Measurements from ENCODE around the gene ARHGEF17. TPM values are rescaled to one million over a fixed set of nuclear protein-coding genes. Genes with fewer than 3 reads are reported as not detected.

ARHGEF17 gene
- total and polyA plus RNA-seq, 4 experiments from 2014 or later = 0.23 TPM; not detected in 3

DNA sequence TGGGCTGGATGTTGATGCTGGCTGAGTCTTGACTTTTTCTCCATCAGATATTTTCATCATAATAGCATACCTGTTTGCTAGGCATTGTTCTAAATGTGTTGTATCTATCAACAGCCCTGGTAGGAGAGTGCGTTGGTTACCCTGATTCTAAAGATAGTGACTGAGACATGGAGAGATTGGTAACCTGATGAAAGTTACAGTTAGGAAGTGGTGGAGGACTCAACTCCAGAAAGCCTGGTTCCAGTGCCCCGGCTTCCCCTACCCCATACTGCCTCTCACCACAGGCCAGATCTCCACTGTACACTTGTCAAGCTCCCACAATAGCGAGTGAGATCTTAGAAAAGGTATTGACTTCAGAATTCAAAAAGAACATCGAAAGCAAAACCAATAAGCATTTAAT lies 45.3 kb downstream of the ARHGEF17 start:
- Mint-ChIP-seq H3K9me3 (peaks cover 0 to 2% (median 0%) of the 10 kb centered on the region in 8 donors), H3K27me3 (no peaks in the 10 kb centered on the region), H3K36me3 (no peaks in the 10 kb centered on the region), H3K4me1 (peaks cover 0 to 6% (median 2%) of the 10 kb centered on the region in 4 donors), H3K27ac (peak overlapping the region in 4 of 7 donors; percentile 19 to 74 (median 30)), H3K4me3 (no peak overlapping the region)
- Histone ChIP-seq H3K36me3 (ENCODE audit: insufficient read depth, low read length) (no peaks in the 10 kb centered on the region), H3K4me1 (ENCODE audit: insufficient read depth, low read length) (no peaks in the 10 kb centered on the region), H3K27ac (ENCODE audit: low read depth, low read length) (no peak overlapping the region), H3K27me3 (ENCODE audit: insufficient read depth, low read length) (no peaks in the 10 kb centered on the region), H3K4me3 (ENCODE audit: low read length in 2 of 2) (no peak overlapping the region), H3K9me3 (ENCODE audit: control insufficient read depth in 1 of 2, low read length in 2 of 2) (no peaks in the 10 kb centered on the region)
- intact Hi-C loops (cut with micrococcal nuclease) = no loop called here
- no peak for DNase-seq
- POLR2A ChIA-PET (ENCODE audit: partially characterized antibody) = no interaction called here
- CTCF ChIA-PET (ENCODE audit: partially characterized antibody) = interaction anchor here (0.6 to 7.1 kb wide), 4 partner anchors 10 to 104 kb away, joined by 3 to 319 read pairs (median 76); partner anchors contain the start of gene ARHGEF17

DNA sequence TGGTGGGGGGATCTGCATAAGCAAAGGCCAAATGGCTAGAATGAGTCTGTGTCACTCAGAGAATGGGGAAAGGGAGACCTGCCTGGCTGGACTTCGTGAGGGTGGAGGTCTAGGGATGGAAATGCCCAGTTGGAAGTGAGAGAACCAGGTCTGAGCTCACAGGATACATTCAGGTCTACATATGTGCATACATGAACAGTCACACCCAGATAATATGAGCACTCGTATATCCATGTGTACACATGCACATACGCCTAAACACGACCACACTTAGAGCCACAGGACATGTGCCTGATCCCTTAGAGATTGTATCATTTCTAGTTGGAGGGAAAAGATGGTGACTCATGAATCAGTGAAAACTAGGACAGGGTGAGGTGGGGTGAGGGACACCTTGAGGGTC lies 47.0 kb downstream of the ARHGEF17 start:
- DNase-seq = no peak
- Histone ChIP-seq H3K9me3 (ENCODE audit: control insufficient read depth in 1 of 2, low read length in 2 of 2) (no peaks in the 10 kb centered on the region), H3K36me3 (ENCODE audit: insufficient read depth, low read length) (no peaks in the 10 kb centered on the region), H3K4me1 (ENCODE audit: insufficient read depth, low read length) (no peaks in the 10 kb centered on the region), H3K4me3 (ENCODE audit: low read length in 2 of 2) (no peak overlapping the region), H3K27ac (ENCODE audit: low read depth, low read length) (no peak overlapping the region), H3K27me3 (ENCODE audit: insufficient read depth, low read length) (no peaks in the 10 kb centered on the region)
- H3K36me3 Mint-ChIP-seq = no peaks in the 10 kb centered on the region
- no peak overlapping the region for H3K4me3 Mint-ChIP-seq
- peak overlapping the region in 2 of 7 donors; percentile 25 to 42 for H3K27ac Mint-ChIP-seq
- H3K4me1 Mint-ChIP-seq = peaks cover 0 to 6% (median 2%) of the 10 kb centered on the region in 4 donors
- ChIA-PET CTCF (ENCODE audit: partially characterized antibody) (interaction anchor here (1.3 to 6.9 kb wide), 4 partner anchors 9 to 307 kb away, joined by 3 to 125 read pairs (median 6); no protein-coding TSS in a partner anchor), POLR2A (ENCODE audit: partially characterized antibody) (no interaction called here)
- no peaks in the 10 kb centered on the region for H3K27me3 Mint-ChIP-seq
- intact Hi-C loops (cut with micrococcal nuclease) = no loop called here
- H3K9me3 Mint-ChIP-seq = peaks cover 0 to 2% (median 0%) of the 10 kb centered on the region in 8 donors

DNA sequence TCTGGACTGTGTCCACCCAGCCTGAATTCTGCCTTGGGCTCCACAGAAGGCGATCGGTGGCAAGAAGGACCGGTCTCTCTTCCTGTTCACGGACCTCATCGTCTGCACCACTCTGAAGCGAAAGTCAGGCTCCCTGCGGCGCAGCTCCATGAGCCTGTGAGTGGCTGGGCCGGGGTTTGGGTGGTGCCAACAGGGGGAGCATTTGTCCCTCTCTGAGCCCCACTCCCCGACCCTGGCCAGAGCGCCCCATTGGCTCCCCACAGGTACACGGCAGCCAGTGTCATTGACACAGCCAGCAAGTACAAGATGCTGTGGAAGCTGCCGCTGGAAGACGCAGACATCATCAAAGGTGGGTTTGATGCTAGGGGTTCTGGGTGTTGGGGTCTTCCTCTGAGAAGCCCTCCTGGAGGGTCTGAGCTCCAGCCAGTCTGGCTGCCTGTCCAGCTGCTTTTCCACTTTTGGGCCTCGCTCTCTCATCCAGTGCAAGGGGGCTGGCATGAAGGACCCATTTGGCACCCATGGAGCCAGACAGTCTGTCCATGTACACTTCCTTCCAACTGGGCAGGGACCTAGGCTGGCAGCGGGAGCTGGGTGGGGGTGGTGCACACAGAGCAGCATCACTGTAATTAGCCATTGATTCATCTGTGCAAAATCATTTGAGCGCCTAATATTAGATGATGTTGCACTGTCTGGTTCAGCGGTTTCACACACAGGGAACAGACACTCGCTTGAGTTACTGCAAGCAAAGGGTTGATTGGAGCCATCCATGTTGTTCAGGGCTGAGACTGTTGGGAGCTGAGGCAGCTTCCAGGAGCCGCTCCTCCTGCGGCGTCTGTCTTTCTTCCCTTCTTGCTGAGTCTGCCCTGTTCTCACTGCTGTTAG lies 49.1 kb downstream of the ARHGEF17 start:
- H3K36me3 ChIP-seq (ENCODE audit: insufficient read depth, low read length) = no peaks in the 10 kb centered on the region
- DNase-seq = no peak
- no peaks in the 10 kb centered on the region for H3K9me3 ChIP-seq (ENCODE audit: control insufficient read depth in 1 of 2, low read length in 2 of 2)
- no peaks in the 10 kb centered on the region for H3K27me3 Mint-ChIP-seq
- no peaks in the 10 kb centered on the region for H3K36me3 Mint-ChIP-seq
- H3K4me3 Mint-ChIP-seq = no peak overlapping the region
- peaks cover 0 to 4% (median under 1%) of the 10 kb centered on the region in 4 donors for H3K4me1 Mint-ChIP-seq
- no peak overlapping the region for H3K27ac ChIP-seq (ENCODE audit: low read depth, low read length)
- H3K4me3 ChIP-seq (ENCODE audit: low read length in 2 of 2) = no peak overlapping the region
- H3K9me3 Mint-ChIP-seq = no peaks in the 10 kb centered on the region
- H3K27me3 ChIP-seq (ENCODE audit: insufficient read depth, low read length) = no peaks in the 10 kb centered on the region
- H3K4me1 ChIP-seq (ENCODE audit: insufficient read depth, low read length) = no peaks in the 10 kb centered on the region
- H3K27ac Mint-ChIP-seq = peak overlapping the region in 1 of 7 donors; percentile 24
- intact Hi-C loops (cut with micrococcal nuclease) = no loop called here
- POLR2A ChIA-PET (ENCODE audit: partially characterized antibody) = no interaction called here
- CTCF ChIA-PET (ENCODE audit: partially characterized antibody) = interaction anchor here (0.8 to 1.5 kb wide), 3 partner anchors 10 to 37 kb away, joined by 3 to 4 read pairs (median 4); no protein-coding TSS in a partner anchor

DNA sequence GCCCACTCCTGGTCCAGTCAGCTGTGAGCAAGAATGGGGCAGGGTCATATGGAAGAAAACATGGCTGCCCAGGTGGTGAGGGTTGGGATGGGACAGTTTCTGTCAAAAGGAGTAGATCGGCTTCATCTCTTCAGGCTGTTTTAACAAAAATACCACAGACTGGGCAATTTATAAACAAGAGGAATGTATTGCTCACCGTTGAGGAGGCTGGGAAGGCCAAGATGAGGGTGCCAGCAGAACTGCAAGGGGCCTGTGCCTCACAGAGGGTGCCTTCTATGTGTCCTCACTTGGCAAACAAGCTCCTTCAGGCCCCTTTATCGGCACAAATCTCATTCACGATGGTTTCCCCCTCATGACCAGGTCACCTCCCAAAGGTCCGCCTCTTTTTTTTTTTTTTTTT lies 50.0 kb downstream of the ARHGEF17 start:
- CTCF ChIA-PET (ENCODE audit: partially characterized antibody) = interaction anchor here (0.8 to 1.5 kb wide), 3 partner anchors 9 to 36 kb away, joined by 3 to 4 read pairs (median 4); no protein-coding TSS in a partner anchor

DNA sequence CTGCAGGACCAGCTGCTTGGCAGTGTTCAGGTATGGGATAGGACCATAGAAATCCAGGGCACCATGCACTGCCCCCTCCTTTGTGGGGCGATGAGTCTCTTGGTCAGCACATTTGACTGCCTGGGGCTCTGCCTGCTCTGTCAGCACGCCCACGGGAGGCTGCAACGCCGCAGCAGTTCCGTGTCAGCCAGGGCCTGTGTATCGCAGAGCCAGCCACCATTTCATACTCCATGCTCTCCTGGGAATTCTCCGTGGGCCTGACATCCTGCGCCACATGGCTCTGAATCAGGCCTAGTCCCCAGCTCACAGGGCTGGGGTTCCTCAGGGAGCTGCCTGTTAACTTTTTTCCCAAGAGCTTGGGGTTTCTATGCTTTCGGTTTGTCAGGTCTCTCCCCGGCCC lies 51.3 kb downstream of the ARHGEF17 start:
- Histone ChIP-seq H3K27ac (ENCODE audit: low read depth, low read length) (no peak overlapping the region), H3K27me3 (ENCODE audit: insufficient read depth, low read length) (no peaks in the 10 kb centered on the region), H3K9me3 (ENCODE audit: control insufficient read depth in 1 of 2, low read length in 2 of 2) (no peaks in the 10 kb centered on the region), H3K36me3 (ENCODE audit: insufficient read depth, low read length) (no peaks in the 10 kb centered on the region), H3K4me1 (ENCODE audit: insufficient read depth, low read length) (no peaks in the 10 kb centered on the region), H3K4me3 (ENCODE audit: low read length in 2 of 2) (no peak overlapping the region)
- intact Hi-C loops (cut with micrococcal nuclease) = no loop called here
- no peaks in the 10 kb centered on the region for H3K27me3 Mint-ChIP-seq
- POLR2A ChIA-PET (ENCODE audit: partially characterized antibody) = no interaction called here
- H3K4me3 Mint-ChIP-seq = no peak overlapping the region
- no peak for DNase-seq
- no peak overlapping the region for H3K27ac Mint-ChIP-seq
- no peaks in the 10 kb centered on the region for H3K9me3 Mint-ChIP-seq
- H3K36me3 Mint-ChIP-seq = no peaks in the 10 kb centered on the region
- H3K4me1 Mint-ChIP-seq = peaks cover 0 to 4% (median 2%) of the 10 kb centered on the region in 4 donors
- CTCF ChIA-PET (ENCODE audit: partially characterized antibody) = interaction anchor here (0.8 to 10.5 kb wide), 8 partner anchors 8 to 266 kb away, joined by 3 to 125 read pairs (median 3); partner anchors contain the start of gene ARHGEF17

More for the DNA sequence above, 50.0 kb downstream of the ARHGEF17 start:
- no peaks in the 10 kb centered on the region for H3K9me3 Mint-ChIP-seq
- peak overlapping the region in 1 of 7 donors; percentile 28 for H3K27ac Mint-ChIP-seq
- no peaks in the 10 kb centered on the region for H3K27me3 Mint-ChIP-seq
- intact Hi-C loops (cut with micrococcal nuclease) = no loop called here
- POLR2A ChIA-PET (ENCODE audit: partially characterized antibody) = no interaction called here
- no peak for DNase-seq
- H3K4me1 ChIP-seq (ENCODE audit: insufficient read depth, low read length) = no peaks in the 10 kb centered on the region
- H3K4me1 Mint-ChIP-seq = peaks cover 0 to 4% (median under 1%) of the 10 kb centered on the region in 4 donors
- H3K36me3 ChIP-seq (ENCODE audit: insufficient read depth, low read length) = no peaks in the 10 kb centered on the region
- no peaks in the 10 kb centered on the region for H3K9me3 ChIP-seq (ENCODE audit: control insufficient read depth in 1 of 2, low read length in 2 of 2)
- no peaks in the 10 kb centered on the region for H3K27me3 ChIP-seq (ENCODE audit: insufficient read depth, low read length)
- H3K4me3 ChIP-seq (ENCODE audit: low read length in 2 of 2) = no peak overlapping the region
- no peak overlapping the region for H3K27ac ChIP-seq (ENCODE audit: low read depth, low read length)
- H3K36me3 Mint-ChIP-seq = no peaks in the 10 kb centered on the region
- H3K4me3 Mint-ChIP-seq = no peak overlapping the region

DNA sequence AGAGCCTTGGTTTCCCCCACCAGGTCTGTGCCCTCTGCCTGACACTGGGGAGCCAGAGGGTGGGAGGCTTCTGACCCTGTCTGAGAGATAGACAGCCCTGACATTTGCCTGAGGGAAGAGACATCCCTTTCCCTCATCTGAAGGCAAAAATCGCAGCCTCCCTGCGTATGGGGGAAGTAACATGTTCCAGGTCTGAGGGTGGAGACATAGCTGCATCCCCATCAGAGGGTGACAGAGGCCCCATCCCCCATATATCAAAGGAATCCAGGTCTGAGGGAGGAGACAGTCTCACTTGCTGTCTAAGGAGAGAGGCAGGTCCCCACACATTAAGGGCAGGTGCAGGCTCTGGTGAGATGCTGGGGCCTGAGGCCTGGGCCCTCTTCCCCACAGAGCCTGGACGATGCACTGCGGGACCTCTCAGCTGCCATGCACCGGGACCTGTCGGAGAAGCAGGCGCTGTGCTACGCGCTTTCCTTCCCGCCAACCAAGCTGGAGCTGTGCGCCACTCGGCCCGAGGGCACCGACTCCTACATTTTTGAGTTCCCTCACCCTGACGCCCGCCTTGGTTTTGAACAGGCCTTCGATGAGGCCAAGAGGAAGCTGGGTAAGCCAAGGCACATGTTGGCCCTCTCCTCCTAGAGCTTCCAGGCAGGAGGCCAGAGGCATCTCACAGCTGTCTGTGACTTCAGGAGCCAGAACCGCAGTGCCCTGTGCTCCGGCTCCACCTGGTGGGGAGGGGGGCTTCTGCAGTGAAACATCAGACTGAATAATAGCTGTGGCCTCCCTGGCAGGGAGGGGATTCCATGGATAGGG lies 52.1 kb downstream of the ARHGEF17 start:
- peak overlapping the region in 2 of 7 donors; percentile 8 to 75 for H3K27ac Mint-ChIP-seq
- DNase-seq = no peak
- H3K36me3 Mint-ChIP-seq = no peaks in the 10 kb centered on the region
- no peak overlapping the region for H3K27ac ChIP-seq (ENCODE audit: low read depth, low read length)
- H3K9me3 Mint-ChIP-seq = no peaks in the 10 kb centered on the region
- CTCF ChIA-PET (ENCODE audit: partially characterized antibody) = interaction anchor here (0.8 to 10.5 kb wide), 9 partner anchors 8 to 266 kb away, joined by 3 to 125 read pairs (median 3); partner anchors contain the start of gene ARHGEF17
- H3K4me3 Mint-ChIP-seq = no peak overlapping the region
- H3K36me3 ChIP-seq (ENCODE audit: insufficient read depth, low read length) = no peaks in the 10 kb centered on the region
- no peak overlapping the region for H3K4me3 ChIP-seq (ENCODE audit: low read length in 2 of 2)
- peaks cover 0 to 9% (median 3%) of the 10 kb centered on the region in 4 donors for H3K4me1 Mint-ChIP-seq
- intact Hi-C loops (cut with micrococcal nuclease) = loop anchor here (2.0 kb wide), 1 partner anchor 17 kb away; the partner anchor contains the start of gene RELT
- no peaks in the 10 kb centered on the region for H3K9me3 ChIP-seq (ENCODE audit: control insufficient read depth in 1 of 2, low read length in 2 of 2)
- H3K27me3 Mint-ChIP-seq = no peaks in the 10 kb centered on the region
- POLR2A ChIA-PET (ENCODE audit: partially characterized antibody) = no interaction called here
- no peaks in the 10 kb centered on the region for H3K27me3 ChIP-seq (ENCODE audit: insufficient read depth, low read length)
- H3K4me1 ChIP-seq (ENCODE audit: insufficient read depth, low read length) = peaks cover 2% of the 10 kb centered on the region
